ENCODE measurements around the gene ZBTB7A. TPM values are rescaled to one million over a fixed set of nuclear protein-coding genes. Genes with fewer than 3 reads are reported as not detected.
A peak's percentile ranks its signal among the peaks of the same experiment; 100 is the strongest.

The ZBTB7A gene
- total RNA-seq, 1 donor from 2014 or later: 39.9 TPM

DNA sequence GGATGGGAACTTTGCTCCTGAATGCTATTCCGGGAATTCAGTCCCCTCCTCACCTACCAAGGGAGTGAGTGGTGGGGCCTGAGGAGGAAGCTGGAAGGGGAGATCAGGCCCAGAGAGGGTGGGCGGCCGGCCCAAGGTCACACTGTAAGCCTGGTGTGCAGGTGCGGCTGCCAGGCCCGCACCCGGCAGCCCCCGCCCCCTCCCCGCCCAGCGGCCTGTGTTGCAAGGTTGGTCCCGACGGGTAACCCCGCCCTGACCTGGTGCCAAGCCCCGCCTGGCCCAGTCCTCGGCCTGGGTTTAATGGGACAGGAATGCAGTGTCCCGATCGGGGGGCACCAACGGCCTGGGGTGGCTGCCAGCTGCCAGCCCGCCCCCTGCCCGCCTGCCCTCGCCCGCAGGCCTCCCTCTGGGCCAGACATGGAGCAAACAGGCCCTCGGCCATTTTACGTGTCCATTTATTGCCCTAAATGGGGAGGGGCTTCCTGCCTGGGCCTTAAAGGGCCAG lies 5.5 kb downstream of the ZBTB7A start:
- H3K27me3 ChIP-seq (ENCODE audit: control insufficient read depth, insufficient read depth, low read length): no peaks in the 10 kb centered on the region
- TF ChIP-seq, protein P1, sequence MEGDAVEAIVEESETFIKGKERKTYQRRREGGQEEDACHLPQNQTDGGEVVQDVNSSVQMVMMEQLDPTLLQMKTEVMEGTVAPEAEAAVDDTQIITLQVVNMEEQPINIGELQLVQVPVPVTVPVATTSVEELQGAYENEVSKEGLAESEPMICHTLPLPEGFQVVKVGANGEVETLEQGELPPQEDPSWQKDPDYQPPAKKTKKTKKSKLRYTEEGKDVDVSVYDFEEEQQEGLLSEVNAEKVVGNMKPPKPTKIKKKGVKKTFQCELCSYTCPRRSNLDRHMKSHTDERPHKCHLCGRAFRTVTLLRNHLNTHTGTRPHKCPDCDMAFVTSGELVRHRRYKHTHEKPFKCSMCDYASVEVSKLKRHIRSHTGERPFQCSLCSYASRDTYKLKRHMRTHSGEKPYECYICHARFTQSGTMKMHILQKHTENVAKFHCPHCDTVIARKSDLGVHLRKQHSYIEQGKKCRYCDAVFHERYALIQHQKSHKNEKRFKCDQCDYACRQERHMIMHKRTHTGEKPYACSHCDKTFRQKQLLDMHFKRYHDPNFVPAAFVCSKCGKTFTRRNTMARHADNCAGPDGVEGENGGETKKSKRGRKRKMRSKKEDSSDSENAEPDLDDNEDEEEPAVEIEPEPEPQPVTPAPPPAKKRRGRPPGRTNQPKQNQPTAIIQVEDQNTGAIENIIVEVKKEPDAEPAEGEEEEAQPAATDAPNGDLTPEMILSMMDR (IDR thresholded peaks at IDR 0.05; ENCODE audit: insufficient read depth, low read length, poor library complexity, severe bottlenecking): no peak
- H3K36me3 ChIP-seq (ENCODE audit: control insufficient read depth, insufficient read depth, low read length): no peaks in the 10 kb centered on the region
- H3K4me3 ChIP-seq (ENCODE audit: low read depth, low read length): peak overlapping the region; percentile 1
- no peak for DNase-seq (ENCODE audit: low read depth)

DNA sequence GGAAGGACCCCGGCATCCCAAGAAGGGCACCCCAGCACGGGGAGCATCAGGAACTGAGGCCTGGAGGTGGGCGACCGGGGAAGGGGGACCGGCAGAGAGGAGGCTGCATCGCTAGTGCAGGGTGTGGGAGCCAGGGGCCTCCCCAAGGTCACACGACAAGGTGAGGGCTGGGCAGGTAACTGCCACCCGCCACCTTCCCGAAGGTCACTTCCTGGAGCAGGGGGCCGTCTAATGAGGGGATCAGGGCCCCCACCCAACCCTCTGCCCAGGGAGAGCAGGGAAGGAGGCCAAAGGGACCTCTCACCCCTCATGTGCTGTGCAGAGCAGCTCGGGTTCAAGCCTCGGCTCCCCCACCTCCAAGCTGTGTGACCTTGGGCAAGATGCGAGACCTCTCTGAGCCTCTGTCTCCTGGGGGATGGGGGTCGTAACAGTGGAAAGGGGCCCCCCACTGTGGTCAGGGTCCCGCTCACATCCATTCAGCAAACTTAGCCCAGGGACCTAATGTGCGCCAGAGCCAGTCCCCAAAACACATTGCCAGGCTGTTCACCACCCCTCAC lies 6.0 kb downstream of the ZBTB7A start:
- TF ChIP-seq, protein P1 (IDR thresholded peaks at IDR 0.05; ENCODE audit: insufficient read depth, low read length, poor library complexity, severe bottlenecking): no peak
- DNase-seq (ENCODE audit: low read depth): no peak
- H3K4me3 ChIP-seq (ENCODE audit: low read depth, low read length): no peak overlapping the region
- no peaks in the 10 kb centered on the region for H3K36me3 ChIP-seq (ENCODE audit: control insufficient read depth, insufficient read depth, low read length)
- no peaks in the 10 kb centered on the region for H3K27me3 ChIP-seq (ENCODE audit: control insufficient read depth, insufficient read depth, low read length)

DNA sequence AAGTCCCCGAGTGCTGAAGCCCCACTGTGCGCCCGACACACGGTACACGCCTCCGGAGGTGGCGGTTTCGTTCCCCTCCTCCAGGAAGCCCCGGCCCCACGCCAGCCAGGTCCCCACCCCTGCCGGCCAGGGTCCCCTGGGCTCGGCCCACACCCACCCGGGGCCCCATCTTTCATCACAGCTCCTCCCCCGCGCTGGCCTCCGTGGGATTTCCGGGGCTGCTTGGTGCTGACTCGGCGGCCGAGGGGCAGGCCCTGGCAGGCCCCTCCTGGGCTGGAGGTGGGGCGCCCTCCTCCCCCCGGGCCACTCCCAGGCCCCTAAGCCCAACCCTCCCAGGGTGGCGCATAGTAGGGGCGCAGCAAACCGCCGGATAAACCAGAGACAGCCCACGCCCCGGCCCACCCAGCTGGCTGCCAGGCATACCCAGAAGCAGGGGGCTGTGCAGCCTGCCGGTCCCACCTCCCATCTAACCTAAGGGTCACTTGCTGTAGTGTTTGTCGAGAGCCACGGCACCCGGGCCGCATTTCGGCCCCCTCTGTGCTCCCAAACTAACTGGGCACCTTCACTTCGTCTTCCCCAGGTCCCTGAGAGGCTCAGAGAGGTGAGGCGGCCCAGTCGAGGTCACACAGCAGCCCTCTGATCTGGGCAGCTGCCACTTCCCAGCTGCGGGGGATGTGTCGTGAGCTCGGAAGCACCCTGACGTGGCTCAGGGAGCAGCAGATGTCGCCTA lies 6.6 kb downstream of the ZBTB7A start:
- Histone ChIP-seq H3K36me3 (ENCODE audit: control insufficient read depth, insufficient read depth, low read length) (no peaks in the 10 kb centered on the region), H3K27me3 (ENCODE audit: control insufficient read depth, insufficient read depth, low read length) (no peaks in the 10 kb centered on the region), H3K4me3 (ENCODE audit: low read depth, low read length) (no peak overlapping the region)
- TF ChIP-seq, protein P1 (IDR thresholded peaks at IDR 0.05; ENCODE audit: insufficient read depth, low read length, poor library complexity, severe bottlenecking): no peak
- DNase-seq (ENCODE audit: low read depth): no peak

DNA sequence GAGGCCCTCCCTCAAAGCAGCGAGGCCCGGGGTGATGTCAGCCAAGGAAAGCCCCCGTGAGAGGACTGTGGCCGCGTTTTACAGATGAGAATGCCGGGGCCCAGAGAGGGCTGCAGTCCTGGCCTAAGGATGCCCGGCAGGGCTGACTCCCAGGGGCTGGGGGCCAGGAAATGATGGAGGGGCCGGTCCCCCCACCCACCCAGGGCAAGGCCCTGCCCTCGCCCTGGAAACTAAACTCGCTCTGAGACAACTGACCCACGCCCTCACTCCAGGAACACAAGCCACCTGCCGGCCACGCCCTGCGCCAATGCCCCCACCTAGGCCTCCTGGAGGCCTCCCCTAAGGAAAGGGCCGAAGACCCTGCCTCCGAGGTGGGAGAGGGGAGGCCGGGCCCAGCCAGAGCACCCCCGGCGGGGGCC lies 7.2 kb downstream of the ZBTB7A start:
- H3K36me3 ChIP-seq (ENCODE audit: control insufficient read depth, insufficient read depth, low read length): no peaks in the 10 kb centered on the region
- no peak overlapping the region for H3K4me3 ChIP-seq (ENCODE audit: low read depth, low read length)
- H3K27me3 ChIP-seq (ENCODE audit: control insufficient read depth, insufficient read depth, low read length): no peaks in the 10 kb centered on the region
- no peak for DNase-seq (ENCODE audit: low read depth)
- TF ChIP-seq, protein P1 (IDR thresholded peaks at IDR 0.05; ENCODE audit: insufficient read depth, low read length, poor library complexity, severe bottlenecking): no peak

DNA sequence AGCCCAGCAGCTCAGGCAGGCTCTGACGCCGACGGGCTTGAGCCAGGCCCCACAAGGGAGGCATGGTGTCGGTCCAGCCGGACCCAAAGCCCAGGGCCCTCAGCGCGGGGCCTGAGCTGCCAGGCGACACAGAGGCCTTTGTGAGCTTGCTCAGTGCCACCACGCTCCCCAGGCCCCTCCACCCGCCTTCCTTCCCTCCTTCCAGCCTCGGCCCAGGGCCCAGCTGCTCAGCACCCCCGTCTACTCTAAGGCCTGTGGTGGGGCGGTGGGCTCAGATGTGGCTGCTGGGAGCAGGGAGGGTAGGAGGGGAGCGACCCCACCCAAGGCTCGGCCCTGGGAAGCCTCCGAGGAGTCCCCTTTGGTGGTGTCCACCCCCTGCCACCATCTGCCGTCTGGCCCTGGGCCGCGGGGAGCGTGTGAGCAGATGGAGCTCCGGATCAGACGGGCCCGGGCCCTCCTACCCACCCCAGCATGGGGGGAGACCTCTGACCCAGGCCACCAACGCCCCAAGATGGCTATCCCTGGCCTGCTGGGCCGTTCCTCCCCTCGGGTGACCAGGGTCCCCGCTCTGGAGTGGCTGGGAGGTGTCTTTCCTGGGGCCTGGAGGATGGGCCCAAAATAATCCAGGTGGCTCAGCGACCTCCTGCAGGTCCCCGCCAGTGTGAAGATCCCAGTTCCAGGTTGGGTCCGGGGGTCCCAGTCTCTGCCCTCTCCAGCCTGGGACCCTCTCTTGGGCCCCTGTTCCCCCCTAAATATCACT lies 7.8 kb downstream of the ZBTB7A start:
- no peaks in the 10 kb centered on the region for H3K36me3 ChIP-seq (ENCODE audit: control insufficient read depth, insufficient read depth, low read length)
- TF ChIP-seq, protein P1 (IDR thresholded peaks at IDR 0.05; ENCODE audit: insufficient read depth, low read length, poor library complexity, severe bottlenecking): no peak
- no peak overlapping the region for H3K4me3 ChIP-seq (ENCODE audit: low read depth, low read length)
- H3K27me3 ChIP-seq (ENCODE audit: control insufficient read depth, insufficient read depth, low read length): no peaks in the 10 kb centered on the region
- no peak for DNase-seq (ENCODE audit: low read depth)

Measured in kidney epithelial cell (primary cell).